GM18502 (cell line): ENCODE data around the gene SIGLEC8.

Experiments
- ATAC-seq: cut with Tn5 transposase; IDR thresholded peaks from one replicate; pipeline ENCODE4 v1.9.1; 2021; ENCODE audit warnings: mild to moderate bottlenecking; ENCODE audit not compliant: unreplicated experiment, poor library complexity

The SIGLEC8 gene

GRCh38 chr19:51410950-51411748 lies 47.1 kb downstream of the SIGLEC8 start:
- no peak for ATAC-seq

- ATAC-seq, result no peak
These were observed 50.6 kb downstream of the SIGLEC8 start for GRCh38 chr19:51407511-51408131.

DNA sequence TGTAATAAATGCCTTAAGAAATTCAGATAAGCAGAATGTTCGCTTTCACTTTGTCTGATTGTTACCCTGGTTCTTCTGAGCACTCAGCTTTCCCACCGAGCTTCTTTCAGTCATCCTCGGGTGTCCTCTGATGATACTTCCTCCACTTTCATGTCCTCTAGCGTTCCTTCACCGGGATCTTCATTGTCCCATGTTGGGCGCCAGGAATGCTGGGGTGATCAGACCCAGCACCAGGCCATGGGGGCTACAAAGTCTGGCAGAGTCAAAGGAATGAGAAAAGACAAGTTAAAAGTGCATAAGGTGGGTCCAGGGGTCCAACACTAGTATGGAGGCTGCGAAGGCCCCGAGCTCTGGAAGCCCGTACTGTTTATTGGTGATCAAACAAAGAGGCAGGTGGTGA lies 56.1 kb downstream of the SIGLEC8 start:
- no peak for ATAC-seq
